Suprapubic skin (tissue), 4 donors: Measurements from ENCODE around the gene GPATCH4.

Source experiments
- CTCF ChIP-seq, 2 donors: fragments of 200-600 bp in 1 of 2; fragments of 450-650 bp in 1 of 2; sonication (generic) in 1 of 2; IDR thresholded peaks; one replicate each; pipeline ENCODE4 v1.5.1; 2016 to 2019; ENCODE audit warnings: antibody characterized with exemption in 2 of 2, mild to moderate bottlenecking in 1 of 2, moderate library complexity in 1 of 2
- EP300 ChIP-seq: sonication (generic); formaldehyde crosslinking; IDR thresholded peaks from one replicate; pipeline ENCODE4 v1.6.1; 2017; ENCODE audit warnings: antibody characterized with exemption
- POLR2A ChIP-seq, 2 donors: fragments of 450-650 bp; IDR thresholded peaks; one replicate each; pipeline ENCODE4 v1.6.1; 2017; ENCODE audit warnings: antibody characterized with exemption in 2 of 2, mild to moderate bottlenecking in 2 of 2, moderate library complexity in 2 of 2
- POLR2AphosphoS5 ChIP-seq, 3 donors: sonication (generic); formaldehyde crosslinking; IDR thresholded peaks; one replicate each; pipeline ENCODE4 v1.6.1; 2017; ENCODE audit warnings: antibody characterized with exemption in 3 of 3

GRCh38 chr1:156644640-156645039 is 43.4 kb upstream of the GPATCH4 start:
- TF ChIP-seq CTCF (IDR thresholded peaks at IDR 0.05) = no peak
- no peak for TF ChIP-seq POLR2AphosphoS5 (IDR thresholded peaks at IDR 0.05)
- TF ChIP-seq EP300 = no peak
- TF ChIP-seq POLR2A (IDR thresholded peaks at IDR 0.05) = no peak
